Stimulated activated CD8-positive, alpha-beta memory T cell treated with anti-CD3 and anti-CD28 coated beads, Interleukin-15, amount 100 ng/mL, for 48 hours (primary cell): ENCODE measurements around the gene GIN1.
"Not testable (repeated sequence)": the region's sequence is repeated elsewhere in the genome, so short reads cannot be mapped to it uniquely, and the experiment has no call there.

Experiments
- DNase-seq, 2 donors: peaks; one replicate each; pipeline ENCODE4 v3.0.0-alpha.2; 2020; ENCODE audit warnings: low read depth in 2 of 2

The GIN1 gene

DNA sequence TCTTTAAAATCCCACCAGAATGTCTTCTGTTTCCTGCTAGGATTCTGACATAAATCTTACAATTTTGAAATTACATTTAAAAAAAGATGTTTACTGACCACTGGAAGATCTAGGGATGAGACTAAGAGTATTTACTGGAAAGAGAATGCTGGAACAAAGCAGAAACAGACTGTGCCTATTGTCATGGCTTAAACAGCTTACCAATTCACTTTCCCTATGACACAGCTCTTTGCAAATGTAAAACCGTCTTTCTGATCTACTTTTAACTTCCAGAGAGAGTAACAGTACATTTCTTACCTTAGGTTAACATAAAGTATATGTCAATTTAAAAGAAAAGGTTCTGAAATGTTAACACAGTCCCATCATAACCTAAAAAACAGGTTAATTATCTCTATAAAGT lies 10.7 kb downstream of the GIN1 start:
- DNase-seq: no peak

DNA sequence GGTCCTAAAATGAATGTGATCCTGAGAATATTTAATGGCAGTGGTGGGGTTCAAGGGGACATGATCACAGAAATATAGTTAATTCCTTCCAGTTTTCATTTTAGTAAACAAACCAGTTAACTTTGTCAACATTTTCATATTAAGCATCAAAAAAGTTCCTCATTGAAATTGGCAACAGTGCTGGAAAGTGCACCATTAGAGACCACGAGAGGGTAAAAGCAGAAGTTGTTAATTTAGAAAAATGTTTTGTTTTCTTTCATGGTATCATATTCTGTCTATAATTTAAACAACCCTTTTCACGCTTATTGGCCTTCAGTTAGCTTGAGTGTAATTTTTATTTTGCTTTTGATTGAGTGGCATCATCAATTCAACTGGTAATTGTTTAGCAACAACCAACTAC lies 11.9 kb downstream of the GIN1 start:
- DNase-seq: no peak

DNA sequence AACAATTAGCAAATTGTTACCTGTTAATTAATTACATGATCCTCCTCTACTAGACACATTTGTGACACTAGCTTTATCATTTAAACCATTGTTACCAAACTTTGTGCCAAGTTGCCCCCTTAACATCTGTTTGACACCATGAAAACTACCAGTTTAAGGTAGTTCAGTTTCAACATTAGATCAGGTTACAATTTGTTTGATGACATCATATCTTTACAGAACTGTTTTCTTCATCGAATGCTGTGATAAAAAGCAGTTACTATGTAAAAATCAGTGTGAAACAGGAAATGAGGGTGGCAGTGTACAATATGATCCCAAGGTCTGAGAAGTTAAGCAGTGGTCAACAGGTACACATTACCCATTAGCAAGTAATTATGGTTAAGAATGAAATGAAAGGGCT lies 17.7 kb downstream of the GIN1 start:
- no peak for DNase-seq

DNA sequence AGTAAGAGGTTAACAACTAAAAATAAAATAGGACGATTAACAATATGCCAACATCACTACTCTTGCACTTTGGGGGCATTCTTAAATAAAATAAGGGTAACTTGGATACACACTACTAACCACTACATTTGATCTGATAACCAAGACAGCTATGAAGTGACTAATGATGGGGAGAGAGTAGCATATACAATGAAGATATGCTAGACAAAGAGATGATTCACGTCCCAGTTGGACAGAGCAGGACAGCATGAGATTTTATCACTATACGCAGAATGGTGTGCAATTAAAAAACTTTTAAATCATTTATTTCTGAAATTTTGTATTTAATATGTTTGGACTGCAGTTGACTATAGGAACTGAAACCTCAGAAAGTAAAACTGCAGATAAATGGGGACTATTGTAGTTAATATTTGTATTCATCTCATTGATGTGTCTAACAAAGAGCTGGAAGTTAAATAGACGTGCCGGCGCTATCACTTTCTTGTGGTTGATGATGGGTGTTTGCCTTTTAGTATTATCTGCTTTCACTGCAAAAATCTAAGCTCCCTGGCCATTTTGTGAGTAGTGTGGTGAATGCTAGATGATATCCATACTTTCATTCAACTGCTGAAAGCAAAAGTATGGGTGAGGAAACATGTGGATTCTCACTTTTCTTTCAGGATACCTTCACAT lies 18.7 kb downstream of the GIN1 start:
- no peak for DNase-seq

DNA sequence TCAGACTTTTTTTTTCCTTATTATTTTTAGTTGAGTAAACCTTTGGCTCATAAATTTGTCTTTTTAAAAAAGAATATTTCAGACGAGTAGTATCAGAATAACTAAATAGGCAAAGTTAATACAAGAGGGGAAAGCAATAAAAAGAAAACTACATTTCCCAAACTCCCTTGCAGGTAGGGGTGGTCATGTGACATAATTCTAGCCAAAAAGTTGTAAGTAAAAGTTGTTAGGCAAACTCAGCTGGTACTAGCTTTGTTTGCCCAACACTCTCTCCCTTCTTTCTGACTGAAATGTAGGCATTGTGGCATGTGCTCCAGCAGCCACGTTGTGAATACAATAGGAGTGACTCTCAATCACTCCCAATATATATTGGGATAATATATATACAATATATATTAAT lies 20.9 kb downstream of the GIN1 start:
- DNase-seq: no peak

DNA sequence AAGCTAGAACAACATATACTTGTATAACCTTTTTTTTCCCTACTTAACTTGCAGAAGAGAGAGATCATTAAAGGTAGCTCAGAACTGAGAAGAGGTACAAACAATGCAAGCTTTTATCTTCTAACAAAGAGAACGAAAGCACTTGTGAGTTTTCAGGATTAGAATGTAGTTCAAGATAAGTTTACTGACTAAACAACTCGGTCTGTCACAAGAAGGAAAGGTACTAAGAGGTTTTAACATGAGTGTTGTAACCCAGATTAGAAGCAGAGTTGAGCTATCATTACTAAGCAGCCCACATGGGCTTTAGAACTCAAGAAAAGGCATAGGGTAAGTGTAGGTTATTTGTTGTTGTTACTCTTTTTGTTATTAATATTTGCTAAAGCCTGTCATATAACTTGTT lies 25.2 kb downstream of the GIN1 start:
- DNase-seq: no peak

DNA sequence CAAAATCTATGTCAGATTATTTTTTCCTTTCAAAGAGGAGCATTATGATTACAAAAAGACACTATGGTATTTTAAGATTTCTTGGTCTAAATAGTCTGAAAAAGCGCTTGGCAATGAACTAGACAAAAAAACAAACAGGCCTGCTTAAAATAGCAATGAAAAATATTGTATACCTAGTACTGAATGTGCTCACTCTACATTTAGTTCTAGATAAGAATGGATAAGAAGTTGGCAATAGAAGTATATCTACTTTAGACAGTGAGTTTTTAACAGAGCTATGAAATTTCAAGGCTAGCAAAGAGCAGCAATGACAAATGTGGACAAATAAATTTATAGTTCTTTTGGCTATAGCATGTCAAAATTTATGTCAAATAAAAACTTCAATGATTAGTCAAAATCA lies 26.2 kb downstream of the GIN1 start:
- no peak for DNase-seq

DNA sequence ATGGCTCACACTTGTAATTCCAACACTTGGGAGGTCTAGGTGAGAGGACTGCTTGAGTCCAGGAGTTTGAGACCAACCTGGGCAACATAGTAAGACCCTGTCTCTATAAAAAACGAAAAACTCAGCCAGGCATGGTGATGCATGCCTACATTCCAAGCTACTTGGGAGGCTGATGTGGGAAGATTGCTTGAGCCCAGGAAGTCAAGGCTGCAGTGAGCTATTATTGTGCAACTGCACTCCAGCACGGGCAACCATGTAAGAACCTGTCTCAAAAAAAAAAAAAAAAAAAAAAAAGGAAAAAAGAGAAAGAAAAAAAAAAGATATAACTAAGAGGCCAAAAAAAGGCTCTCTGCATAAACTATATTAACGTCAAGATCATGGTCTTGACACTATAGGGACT lies 27.3 kb downstream of the GIN1 start:
- no peak for DNase-seq

DNA sequence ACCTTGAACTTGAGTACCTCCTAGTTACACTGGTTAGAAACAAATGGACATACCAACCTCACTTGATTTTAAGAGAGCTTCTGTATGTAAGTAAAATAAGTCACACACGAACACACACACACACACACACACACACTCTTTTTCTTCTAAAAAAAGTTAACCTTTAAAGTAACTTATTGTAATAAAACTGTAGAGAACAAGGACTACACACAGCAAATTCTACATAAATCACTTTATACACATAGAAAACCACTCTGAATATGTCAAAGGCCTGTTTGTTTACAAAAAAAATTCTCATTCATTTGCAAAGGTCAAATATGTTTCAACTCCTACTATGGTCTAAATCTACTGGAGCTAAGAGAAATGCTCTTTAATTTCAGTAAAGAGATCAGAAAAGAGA lies 29.1 kb downstream of the GIN1 start:
- no peak for DNase-seq

DNA sequence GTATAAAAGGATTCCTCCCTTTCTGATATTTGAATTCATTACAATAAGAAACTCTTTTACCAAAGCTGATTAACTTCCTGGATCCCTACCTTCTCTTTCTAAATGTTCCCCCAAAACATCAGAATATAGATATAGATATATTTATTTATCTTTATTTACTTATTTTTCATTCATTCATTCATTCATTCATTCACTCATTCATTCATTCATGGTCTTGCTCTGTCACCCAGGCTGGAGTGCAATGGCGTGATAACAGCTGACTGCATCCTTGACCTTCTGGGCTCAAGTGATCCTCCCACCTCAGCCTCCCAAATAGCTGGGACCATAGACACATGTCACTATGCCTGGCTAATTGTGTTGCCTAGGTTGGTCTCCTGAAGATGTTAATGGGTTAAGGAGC lies 30.7 kb downstream of the GIN1 start:
- no peak for DNase-seq

DNA sequence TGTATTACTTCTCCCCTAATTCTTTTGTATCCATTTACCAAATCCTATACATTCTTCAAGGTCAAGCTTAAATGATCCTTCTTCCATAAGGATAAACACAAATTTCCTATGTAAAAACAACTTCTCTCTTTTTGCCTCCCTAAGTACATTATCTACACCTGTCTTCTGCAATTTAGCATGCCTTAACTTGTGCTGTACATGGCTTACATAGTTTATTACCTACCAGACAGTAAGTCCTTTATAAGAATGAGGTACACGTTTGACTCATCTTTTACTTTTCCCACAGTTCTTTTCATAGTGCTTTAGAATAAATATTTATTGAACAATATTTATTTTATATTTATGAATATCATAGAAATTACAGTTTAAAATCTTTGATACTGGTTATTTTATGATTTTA lies 33.4 kb downstream of the GIN1 start:
- no peak for DNase-seq

DNA sequence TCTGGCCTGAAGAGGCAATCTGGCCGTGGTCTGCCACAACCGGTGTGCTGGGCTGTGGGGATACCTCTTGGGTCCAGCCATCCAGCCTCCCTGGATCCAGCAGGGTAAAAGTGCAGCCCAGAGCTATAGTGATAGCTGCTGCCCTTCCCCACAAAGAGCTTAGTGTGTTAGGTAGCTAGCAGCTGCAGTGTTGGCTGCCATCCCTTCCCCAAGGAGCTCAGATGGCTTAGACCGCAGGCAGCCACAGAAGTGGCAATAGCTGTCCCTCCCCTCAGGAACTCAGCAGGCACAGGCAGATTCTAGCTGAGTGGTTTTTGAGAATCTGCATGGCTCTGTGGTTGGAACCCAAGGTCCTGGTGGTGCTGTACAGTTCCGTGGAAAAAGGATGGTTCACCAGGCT lies 40.1 kb downstream of the GIN1 start:
- no peak for DNase-seq

DNA sequence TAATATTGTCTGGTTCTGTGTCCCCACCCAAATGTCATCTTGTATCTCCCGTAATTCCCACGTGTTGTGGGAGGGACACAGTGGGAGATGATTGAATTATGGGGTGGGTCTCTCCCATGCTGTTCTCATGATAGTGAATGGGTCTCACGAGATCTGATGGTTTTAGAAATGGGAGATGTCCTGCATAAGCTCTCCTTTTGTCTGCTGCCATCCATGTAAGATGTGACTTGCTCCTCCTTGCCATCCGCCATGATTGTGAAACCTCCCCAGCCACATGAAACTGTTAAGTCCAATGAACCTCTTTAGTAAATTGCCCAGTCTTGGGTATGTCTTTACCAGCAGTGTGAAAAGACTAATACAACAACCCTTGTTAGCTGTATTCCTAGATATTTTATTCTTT lies 44.5 kb downstream of the GIN1 start:
- no peak for DNase-seq

DNA sequence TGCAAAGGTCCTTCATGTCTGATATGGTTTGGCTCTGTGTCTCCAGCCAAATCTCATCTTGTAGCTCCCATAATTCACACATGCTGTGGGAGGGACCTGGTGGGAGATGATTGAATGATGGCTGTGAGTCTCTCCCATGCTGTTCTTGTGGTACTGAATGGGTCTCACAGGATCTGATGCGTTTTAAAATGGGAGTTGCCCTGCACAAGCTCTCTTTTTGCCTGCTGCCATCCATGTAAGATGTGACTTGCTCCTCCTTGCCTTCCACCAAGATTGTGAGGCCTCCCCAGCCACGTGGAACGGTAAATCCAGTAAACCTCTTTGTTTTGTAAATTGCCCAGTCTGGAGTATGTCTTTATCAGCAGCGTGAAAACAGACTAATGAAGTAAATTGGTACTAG lies 46.4 kb downstream of the GIN1 start:
- not testable (repeated sequence) for DNase-seq

DNA sequence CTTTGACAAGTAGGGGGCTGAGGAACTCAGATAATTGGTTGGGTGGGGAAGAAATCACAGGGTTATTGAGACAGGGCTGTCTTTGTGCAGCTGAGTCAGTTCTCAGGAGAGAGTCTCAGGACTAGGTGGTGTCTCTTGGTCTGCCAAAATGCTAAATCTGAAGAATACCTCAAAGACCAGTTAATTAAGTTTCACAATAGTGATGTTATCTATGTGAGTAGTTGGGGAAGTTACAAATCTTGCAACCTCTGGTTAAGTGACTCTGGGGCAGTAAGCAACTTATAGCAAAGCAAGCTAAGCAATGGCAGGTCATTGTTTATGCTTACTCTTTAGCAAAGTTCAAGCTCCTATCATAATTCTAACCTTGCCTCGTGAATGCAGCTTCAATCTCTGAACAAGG lies 53.6 kb downstream of the GIN1 start:
- no peak for DNase-seq

DNA sequence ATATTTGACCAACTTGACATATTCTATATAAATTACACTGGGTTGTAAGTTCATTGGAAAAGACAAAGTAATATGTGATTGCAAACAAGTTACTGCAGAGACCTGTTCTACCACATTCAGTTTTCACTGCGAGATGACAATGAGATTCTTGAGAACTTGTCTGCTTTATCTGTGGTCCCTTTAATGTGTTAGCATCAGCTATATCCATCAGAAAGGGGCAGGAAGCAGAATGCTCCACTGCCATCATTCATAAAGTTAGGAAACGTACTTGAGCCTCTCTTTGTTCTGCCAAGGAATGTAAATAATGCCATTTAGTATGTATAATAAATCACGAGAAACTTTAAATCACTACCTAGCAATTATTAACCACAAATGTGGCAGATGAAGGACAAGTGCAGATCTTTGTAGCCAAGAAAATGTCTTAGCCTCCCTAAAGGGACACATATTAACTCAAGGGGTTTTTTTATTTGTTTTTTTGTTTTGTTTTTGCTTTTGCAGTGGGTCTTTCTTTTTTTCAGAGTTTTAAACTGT lies 59.4 kb downstream of the GIN1 start:
- DNase-seq: no peak

DNA sequence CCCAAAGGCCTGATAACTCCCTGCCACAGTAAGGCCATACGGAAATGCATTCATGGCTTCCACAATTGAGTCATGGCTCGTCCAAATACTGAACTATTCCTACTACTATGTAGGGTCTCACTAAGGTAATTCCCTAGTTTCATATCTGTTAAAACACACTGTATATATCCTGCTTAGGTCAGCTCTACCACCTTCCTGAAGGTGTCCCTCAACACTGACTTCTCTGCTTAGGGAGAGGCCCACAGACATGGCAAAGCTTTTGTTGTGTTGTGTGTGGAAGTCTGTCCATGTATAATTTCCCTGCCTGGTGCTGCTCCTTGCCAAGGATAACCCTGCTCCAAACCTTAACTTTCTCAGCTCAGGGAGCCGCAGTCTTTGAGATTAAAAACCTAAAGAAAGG lies 60.4 kb downstream of the GIN1 start:
- no peak for DNase-seq

DNA sequence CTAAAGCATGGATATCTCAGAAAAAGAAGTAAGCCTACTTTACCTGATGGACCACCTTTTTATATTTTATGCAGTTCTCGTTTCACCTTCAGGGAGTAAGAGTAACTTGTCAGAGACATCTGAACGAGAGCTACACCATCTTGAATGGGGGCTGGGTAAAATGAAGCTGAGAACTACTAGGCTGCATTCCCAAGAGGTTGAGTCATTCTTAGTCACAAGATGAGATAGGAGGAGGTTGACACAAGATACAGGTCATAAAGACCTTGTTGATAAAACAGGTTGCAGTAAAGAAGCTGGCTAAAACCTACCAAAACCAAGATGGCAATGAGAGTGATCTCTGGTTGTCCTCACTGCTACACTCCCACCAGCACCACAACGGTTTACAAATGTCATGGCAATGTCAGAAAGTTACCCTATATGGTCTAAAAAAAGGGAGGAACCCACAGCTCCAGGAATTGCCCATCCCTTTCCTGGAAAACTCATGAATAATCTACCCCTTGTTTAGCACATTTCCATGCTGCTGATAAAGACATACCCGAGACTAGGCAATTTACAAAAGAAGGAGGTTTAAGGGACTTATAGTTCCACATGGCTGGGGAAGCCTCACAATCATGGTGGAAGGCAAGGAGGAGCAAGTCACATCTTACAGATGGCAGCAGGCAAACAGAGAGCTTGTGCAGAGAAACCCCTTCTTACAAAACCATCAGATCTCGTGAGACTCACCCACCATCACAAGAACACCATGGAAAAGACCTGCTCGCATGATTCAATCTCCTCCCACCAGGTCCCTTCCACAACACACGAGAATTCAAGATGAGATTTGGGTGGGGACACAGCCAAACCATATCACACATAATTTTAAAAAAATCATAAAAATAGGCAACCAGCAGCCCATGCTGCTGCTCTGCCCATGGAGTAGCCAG lies 62.5 kb downstream of the GIN1 start:
- no peak for DNase-seq

DNA sequence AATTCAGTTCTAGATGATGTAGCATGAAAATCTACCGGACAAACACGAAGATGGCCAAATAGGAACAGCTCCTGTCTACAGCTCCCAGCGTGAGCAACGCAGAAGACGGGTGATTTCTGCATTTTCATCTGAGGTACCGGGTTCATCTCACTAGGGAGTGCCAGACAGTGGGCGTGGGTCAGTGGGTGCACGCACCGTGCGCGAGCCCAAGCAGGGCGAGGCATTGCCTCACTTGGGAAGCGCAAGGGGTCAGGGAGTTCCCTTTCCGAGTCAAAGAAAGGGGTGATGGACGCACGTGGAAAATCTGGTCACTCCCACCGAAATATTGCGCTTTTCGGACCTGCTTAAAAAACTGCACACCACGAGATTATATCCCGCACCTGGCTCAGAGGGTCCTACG lies 73.2 kb downstream of the GIN1 start:
- not testable (repeated sequence) for DNase-seq

DNA sequence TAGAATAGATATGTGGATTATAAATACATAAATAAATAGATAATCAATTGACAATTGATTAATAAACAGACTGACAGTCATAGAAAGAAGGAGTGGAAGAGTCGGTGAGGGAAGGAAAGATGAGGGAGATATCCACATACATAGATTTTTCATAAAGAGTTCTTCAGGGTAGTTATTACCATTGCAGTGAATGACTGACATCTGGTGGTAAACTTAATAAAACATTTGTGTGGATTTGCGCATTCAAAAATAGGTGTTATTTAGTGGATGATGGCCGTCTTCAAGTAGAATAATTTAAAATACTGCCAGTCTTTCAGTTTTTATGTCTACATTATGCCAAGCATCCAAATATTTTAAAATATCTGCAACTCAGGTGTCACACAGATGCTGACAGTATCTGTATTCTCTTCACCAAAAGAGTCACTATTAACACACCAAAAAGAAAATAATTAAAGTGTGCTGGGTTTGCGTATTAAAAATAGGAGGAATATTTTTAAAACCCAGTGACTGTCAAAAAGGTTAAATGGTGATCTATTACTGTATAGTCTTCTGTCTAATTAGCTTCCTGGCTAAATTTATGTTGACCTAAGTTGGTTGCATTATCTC lies 78.8 kb downstream of the GIN1 start:
- DNase-seq: no peak

DNA sequence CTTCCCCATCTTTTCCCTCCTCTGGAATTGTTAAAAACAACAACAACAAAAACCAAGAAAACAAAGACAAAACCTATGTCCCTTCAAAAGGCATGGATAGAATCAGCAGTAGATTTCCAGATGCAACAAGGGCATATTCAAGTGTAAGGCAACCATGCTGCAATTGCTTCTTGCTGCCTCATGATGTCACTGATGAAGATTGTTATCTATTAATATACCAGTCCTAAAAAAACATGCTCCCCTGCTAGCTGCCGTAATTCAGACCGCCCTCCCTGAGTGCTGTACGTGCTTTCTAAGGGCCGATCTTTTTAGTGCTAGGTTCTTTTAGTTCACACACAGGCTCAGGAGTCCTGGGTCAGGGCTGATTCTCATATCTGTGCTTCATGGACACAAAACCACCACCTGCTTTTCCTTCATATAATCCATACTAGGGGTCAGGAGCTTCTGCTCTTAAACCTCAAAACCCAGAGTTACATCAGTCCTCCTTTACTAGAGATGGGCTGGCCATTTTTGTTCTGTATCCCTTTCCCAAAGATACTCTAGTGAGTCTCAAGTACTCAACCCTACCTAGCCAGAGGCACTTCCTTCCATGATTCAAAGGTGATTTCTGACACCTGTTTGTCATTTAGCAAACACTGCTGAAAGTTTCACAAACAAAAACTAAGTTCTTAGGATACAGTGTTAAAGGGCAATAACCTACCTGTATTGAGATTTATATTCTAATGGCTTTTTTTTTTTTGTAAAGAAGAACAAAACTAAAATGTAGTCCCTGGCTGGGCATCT lies 82.1 kb downstream of the GIN1 start:
- DNase-seq: no peak

DNA sequence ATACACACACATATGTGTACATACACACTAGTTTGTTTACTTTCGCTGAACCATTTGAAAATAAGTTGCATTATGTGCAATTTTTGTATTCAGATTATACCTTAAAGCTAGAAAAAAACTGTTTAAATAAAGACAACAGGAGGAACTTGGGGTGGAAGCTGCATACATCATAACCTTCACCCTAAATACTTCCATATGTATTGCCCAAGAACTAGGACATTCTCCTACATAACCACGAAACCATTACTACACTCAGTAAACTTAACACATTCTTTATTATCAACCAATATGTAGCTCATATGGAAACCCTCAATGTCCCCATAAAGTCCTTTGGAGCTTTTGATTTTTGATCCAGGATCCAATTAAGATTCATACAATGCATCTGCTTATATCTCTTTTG lies 83.3 kb downstream of the GIN1 start:
- no peak for DNase-seq
